ENCODE results near the gene TMEM217. TPM values are rescaled to one million over a fixed set of nuclear protein-coding genes. Genes with fewer than 3 reads are reported as not detected.

Gene TMEM217
- total and polyA plus RNA-seq, 2 of the 4 experiments (the other 2 are of a cell fraction), result 1.4 to 3.5 TPM

- Histone ChIP-seq H2AK5ac (ENCODE audit: low read depth, low read length) (no peak overlapping the region), H4K8ac (ENCODE audit: low read depth in 2 of 2, low read length in 2 of 2) (no peak overlapping the region), H3K27me3 (ENCODE audit: control insufficient read depth, insufficient read depth, low read length) (peaks cover 13% of the 10 kb centered on the region), H2AK9ac (replicated peaks; ENCODE audit: low read depth, low read length, poor library complexity) (peak overlapping the region; percentile 58), H3K27ac (ENCODE audit: insufficient read depth, low read length) (no peak overlapping the region), H2BK120ac (ENCODE audit: low read depth, low read length) (no peak overlapping the region), H3K4ac (ENCODE audit: low read depth, low read length) (no peak overlapping the region), H4K5ac (ENCODE audit: low read depth, low read length) (no peak overlapping the region), H3K4me1 (ENCODE audit: control insufficient read depth, insufficient read depth, low read length) (peaks cover 2% of the 10 kb centered on the region; the same call in 1 of the 2 replicates), H4K91ac (ENCODE audit: insufficient read depth, low read depth, low read length) (no peak overlapping the region), H3K9me3 (ENCODE audit: control insufficient read depth, insufficient read depth, low read length) (no peaks in the 10 kb centered on the region), H3K23ac (ENCODE audit: low read depth, low read length) (no peak overlapping the region; the same call in 1 of the 2 replicates), H3K56ac (ENCODE audit: extremely low read depth, insufficient read depth, low read length) (no peak overlapping the region), H4K20me1 (ENCODE audit: insufficient read depth, low read length) (0 out of 2 replicates have a peak, but pooled peaks cover 4% of the 10 kb centered on the region), H3K9ac (ENCODE audit: low read depth, low read length) (no peak overlapping the region), H3K18ac (ENCODE audit: low read depth, low read length) (no peak overlapping the region; the same call in 1 of the 2 replicates), H3K36me3 (ENCODE audit: control insufficient read depth, insufficient read depth, low read length) (no peaks in the 10 kb centered on the region), H2BK15ac (ENCODE audit: low read depth, low read length) (no peak overlapping the region), H2AFZ (replicated peaks; ENCODE audit: low read length, poor library complexity) (peak overlapping the region; percentile 53), H3K4me3 (ENCODE audit: insufficient read depth, low read depth, low read length) (no peak overlapping the region), H2BK20ac (ENCODE audit: low read depth, low read length) (no peak overlapping the region), H2BK5ac (ENCODE audit: low read depth, low read length, poor library complexity, severe bottlenecking) (peak overlapping the region; percentile 53), H3K9me1 (ENCODE audit: insufficient read depth, low read length) (no peaks in the 10 kb centered on the region), H3K79me1 (ENCODE audit: low read depth in 1 of 2, low read length in 2 of 2) (no peaks in the 10 kb centered on the region), H3K14ac (replicated peaks; ENCODE audit: low read depth, low read length) (peak overlapping the region; percentile 81; the same call in 1 of the 2 replicates), H3K4me2 (ENCODE audit: low read depth, low read length) (no peak overlapping the region)
- dilution Hi-C loops (cut with HindIII; ENCODE audit: low sequenced_read_pairs, unreplicated experiment), result no loop called here
- no TSS peak for BruUV-seq (replicated peaks)
- DNase-seq (peak; percentile 47), ATAC-seq (ENCODE audit: low read depth) (no peak)
- intact Hi-C loops (cut with micrococcal nuclease), result no loop called here
- 90% methylated on average over 5 of the region's 7 CpGs; no CpG with 5 or more reads in 1 of the 2 experiments for WGBS, 2 experiments (ENCODE audit: extremely low coverage in 2 of 2, insufficient read length in 1 of 2)
- TF ChIP-seq NFE2L2 (IDR thresholded peaks at IDR 0.05; ENCODE audit: low read depth, low read length) (no peak), USF2 (IDR thresholded peaks at IDR 0.05; ENCODE audit: low read depth, low read length) (no peak), RAD21 (IDR thresholded peaks at IDR 0.05; ENCODE audit: low read length) (no peak), CTCF (conservative IDR thresholded peaks at IDR 0.05; ENCODE audit: low read depth, low read length) (no peak), MXI1 (IDR thresholded peaks at IDR 0.05; ENCODE audit: borderline replicate concordance, low read depth, low read length) (no peak), FOS (IDR thresholded peaks at IDR 0.05; ENCODE audit: low read depth, low read length) (no peak), MAFK (IDR thresholded peaks at IDR 0.05; ENCODE audit: low read depth, low read length) (no peak), MAZ (IDR thresholded peaks at IDR 0.05; ENCODE audit: borderline replicate concordance, low read depth, low read length) (no peak)
- ChIA-PET CTCF (interaction anchor here (1.0 to 1.8 kb wide), 2 partner anchors 183 to 186 kb away, joined by 3 to 6 read pairs; no protein-coding TSS in a partner anchor), POLR2A (ENCODE audit: unreplicated experiment) (no interaction called here)
- in situ Hi-C loops (cut with MboI; ENCODE audit: low sequenced_read_pairs), result loop anchor here (10.0 kb wide), 1 partner anchor 149 kb away; no protein-coding TSS in a partner anchor
Measured at GRCh38 chr6:37204014-37204751, 53.8 kb downstream of the TMEM217 start.

All from IMR-90 (cell line).